GM10266 (cell line): ENCODE results near the gene RPRD2.

Experiments
- DNase-seq: peaks from one replicate; pipeline ENCODE4 v3.0.0; 2012; ENCODE audit errors: extremely low spot score
- TF ChIP-seq, protein P1 (sequence below): IDR thresholded peaks from 2 replicates; pipeline ENCODE4 v1.5.1; 2012; ENCODE audit warnings: mild to moderate bottlenecking, low read depth; ENCODE audit not compliant: control insufficient read depth, insufficient read depth; ENCODE audit errors: missing control alignments

The RPRD2 gene

DNA sequence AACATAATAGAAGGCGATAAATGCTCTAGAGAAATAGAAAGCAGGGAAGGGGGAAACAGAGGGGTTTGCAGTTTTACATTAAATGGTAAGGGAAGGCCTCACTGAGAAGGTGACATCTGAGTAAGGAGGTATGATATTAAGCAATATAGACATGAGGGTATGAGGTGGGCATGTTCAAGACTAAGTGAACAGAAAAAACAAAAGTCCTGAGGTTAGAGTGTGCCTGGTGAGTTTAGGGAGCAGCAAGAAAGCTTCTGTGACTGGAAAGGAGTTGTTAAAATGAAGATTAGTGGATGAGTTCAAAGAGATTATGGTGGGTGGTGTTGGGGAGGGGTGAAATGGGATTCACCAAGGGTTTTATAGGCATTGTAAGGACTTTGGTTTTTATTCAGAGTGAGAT is 8.6 kb downstream of the RPRD2 start:
- TF ChIP-seq, protein P1, sequence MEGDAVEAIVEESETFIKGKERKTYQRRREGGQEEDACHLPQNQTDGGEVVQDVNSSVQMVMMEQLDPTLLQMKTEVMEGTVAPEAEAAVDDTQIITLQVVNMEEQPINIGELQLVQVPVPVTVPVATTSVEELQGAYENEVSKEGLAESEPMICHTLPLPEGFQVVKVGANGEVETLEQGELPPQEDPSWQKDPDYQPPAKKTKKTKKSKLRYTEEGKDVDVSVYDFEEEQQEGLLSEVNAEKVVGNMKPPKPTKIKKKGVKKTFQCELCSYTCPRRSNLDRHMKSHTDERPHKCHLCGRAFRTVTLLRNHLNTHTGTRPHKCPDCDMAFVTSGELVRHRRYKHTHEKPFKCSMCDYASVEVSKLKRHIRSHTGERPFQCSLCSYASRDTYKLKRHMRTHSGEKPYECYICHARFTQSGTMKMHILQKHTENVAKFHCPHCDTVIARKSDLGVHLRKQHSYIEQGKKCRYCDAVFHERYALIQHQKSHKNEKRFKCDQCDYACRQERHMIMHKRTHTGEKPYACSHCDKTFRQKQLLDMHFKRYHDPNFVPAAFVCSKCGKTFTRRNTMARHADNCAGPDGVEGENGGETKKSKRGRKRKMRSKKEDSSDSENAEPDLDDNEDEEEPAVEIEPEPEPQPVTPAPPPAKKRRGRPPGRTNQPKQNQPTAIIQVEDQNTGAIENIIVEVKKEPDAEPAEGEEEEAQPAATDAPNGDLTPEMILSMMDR, result no peak
- DNase-seq, result no peak

DNA sequence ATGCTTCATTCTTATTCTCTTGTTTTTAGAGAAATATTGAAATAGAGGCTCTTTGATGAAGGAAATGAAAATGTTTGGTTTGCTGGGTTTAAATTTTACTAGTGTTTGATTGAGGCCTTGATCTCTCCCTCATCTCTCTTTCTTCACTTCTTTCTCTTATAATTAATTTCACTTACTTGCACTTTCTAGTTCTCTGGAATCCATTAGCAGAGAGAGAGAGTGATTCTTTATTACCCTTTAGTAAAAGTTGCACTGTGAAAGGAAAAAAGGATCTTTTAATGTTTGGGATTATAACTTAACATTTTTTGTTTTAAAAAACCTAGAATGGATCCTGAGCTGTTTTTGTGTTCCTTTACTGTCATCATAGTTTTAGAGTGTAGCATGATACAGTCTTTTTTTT is 12.2 kb downstream of the RPRD2 start:
- no peak for DNase-seq
- TF ChIP-seq, protein P1, result no peak

DNA sequence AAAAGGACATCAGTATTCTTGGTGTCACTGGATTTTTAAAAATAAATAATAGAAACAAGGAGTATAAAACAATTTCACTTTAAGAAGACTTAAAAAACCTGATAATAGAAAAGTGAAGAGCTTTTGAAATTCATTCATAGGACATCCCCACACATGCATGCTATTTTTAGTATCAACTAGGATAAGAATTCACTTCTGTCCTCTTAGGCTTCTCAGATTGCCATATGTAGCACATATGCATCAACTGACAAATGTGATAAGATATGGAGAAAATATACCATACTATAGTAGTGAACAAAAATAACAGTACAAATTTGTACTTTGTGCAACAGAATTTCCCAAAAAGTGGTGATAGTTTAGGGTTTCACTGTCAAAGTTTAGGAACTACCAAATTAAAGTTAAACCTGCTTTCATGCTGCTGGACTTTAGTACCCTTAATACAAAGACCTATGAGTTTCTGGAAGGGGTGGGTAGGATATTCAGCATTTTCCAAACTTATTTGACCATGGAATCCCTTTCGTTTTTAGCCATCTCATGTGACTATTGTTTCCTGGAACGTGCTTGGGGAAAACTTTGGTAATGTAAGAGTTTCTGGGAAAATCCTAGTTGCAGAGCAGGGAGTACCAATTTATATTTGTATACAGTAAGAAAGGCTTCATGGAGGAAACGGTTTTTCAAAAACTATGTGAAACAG is 19.8 kb downstream of the RPRD2 start:
- TF ChIP-seq, protein P1, result no peak
- no peak for DNase-seq

DNA sequence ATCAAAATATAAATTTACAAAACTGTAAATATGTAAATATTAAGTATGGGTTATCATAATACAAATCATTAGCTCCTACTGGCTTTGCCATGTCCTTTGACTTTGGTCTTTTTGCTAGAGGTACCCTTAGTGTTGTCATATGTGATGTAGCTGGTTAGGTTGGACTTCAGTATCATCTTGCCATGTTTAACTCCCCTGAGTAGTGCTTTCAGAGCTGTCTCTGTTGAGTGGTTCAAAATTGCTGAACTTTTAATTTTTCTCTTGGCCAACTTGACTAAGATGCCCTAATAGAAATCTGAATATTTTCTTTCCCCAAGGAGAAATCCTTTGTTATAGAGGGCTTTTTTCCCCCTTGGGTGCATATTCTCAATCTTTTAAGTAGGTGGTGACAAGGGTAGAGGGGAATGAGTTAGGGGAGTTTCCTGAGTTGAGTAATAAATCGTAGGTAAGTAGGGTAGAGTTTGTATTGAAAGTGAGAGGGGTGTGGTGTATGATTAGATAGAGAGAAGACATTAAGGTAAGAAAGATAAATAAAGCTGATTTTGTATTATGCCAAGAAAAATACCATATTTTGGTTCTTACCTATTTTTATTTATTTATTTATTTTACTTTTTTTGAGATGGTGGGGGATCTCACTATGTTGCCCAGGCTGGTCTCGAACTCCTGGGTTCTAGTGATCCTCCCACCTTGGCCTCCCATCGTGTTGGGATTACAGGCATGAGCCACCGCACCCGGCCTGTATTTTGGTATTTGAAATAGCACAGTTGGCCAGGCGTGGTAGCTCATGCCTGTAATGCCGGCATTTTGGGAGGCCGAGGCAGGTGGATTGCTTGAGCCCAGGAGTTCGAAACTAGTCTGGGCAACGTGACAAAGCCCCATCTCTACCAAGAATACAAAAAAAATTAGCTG is 21.8 kb downstream of the RPRD2 start:
- no peak for DNase-seq
- TF ChIP-seq, protein P1, result no peak

DNA sequence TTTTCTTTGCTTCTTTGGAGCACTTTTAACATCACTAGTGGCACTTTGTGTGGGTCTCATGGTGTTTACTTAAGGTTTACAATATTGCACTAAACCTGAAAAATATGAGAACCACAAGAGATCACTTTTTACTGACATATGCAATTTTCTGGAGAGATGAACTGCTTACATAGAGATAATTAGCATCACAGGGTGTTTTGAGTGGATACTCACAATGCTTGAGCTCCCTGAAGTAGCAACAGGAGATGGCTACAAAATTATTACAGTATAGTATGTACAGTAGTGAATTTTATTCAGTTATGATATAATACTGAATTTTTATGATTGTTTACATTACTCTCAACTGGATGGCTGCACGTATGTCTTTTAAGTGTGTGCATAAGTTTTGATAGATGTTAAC is 22.6 kb downstream of the RPRD2 start:
- DNase-seq, result no peak
- TF ChIP-seq, protein P1, result no peak

DNA sequence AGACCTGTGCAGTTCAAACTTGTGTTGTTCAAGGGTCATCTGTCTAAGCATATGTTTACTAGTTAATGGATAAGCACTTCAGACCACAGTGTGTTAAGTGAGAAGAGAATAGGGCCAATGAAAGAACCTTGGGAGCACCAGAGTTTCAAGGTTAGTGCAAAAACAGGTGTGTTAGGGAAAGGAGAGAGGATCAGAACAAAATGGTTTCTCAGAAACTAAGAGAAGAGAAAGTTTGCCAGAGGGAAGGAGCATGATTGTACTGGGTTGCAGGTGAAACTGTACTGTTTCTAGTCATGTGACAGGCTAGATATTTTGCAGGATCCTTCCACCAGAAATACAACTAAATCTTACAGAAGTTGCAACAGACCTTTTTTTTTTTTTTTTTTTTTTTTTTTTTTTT is 23.3 kb downstream of the RPRD2 start:
- no peak for DNase-seq
- TF ChIP-seq, protein P1, result no peak

DNA sequence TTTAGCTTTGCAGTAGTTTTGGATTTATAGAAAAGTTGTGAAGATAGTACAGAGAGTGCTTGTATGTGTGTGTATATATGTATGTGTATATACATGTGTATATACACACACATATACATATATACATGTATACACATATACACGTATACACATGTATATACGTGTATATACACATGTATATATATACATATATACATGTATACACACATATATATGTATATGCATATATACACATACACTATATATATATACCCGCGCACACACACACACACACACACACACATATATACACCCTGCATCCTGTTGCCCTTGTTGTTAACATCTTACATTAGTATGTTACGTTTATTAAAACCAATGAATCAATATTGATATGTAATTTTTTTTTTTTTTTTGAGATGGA is 24.3 kb downstream of the RPRD2 start:
- TF ChIP-seq, protein P1, result no peak

More for the DNA sequence above, 24.3 kb downstream of the RPRD2 start:
- DNase-seq, result no peak
